Activated T-cell treated with anti-CD3 and anti-CD28 coated beads for 48 hours (primary cell): Measurements from ENCODE around the gene XYLT1.

Experiments
- DNase-seq: peaks from one replicate; pipeline ENCODE4 v3.0.0-alpha.2; 2020; ENCODE audit warnings: low read depth

Gene XYLT1

DNA sequence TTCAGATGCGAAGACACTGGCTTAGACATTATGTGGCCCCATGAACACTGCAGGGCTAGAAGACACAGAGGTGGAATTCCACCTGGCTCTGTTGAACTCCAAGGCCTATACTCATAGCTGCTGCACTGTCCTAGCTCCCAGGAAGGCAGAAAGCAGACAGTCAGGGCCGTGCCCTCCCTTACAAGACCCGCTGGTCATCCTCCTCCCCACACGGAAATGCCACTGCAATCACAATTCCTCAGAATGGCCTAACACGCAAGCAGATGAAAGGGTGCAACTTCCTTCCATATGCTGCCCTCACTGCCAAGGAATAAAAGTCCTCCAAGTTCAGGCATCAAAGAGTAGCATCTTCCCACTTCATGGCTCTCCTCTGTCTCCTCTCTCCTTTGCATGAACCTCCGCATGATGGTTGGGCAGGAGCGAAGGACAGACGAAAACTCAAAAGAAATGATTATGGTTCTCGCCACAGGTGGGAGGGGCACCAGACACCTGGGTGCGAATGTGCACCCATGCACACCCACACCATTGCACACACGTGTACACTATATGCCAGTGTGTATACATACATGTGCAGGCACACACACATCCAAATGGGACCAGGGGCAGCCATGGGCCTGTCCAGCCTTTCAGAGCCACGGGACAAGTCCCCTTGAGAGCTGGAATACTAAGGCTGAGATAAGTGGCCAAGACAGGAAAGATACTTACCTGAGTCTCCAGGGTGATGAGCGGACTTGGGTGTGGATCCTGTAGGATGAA, 113.3 kb downstream of the XYLT1 start:
- no peak for DNase-seq

DNA sequence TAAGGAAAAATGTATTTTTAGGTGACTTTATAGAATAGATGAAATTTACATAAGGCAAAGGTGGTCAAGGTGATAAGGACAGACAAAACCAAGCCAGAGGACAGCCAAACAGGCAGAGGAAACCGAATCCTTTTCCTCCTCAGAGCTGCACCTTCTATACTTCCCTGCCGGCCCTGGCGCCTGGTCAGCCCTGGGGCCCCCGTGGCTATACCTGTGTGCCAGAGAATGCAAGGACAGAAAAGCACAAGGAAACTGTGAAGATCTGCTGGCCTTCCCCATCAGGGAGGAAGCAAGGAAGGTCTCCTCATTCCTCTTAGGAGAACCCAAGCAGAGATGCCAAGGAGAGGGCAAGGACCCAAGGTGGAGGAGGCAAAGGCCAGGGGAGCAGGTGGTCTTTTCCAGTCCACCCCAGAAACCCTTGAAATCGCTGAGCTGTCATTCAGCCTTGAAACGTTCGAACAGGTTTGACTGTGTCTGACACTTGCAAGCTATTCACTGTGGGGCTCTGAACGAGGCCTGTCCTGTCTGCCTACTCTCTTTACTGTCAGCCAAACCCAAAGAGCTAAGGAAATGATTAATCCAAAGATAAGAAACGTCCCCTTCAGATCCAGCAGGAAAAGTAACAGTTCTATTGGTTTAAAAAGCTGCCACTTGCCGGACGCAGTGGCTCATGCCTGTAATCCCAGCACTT, 114.4 kb downstream of the XYLT1 start:
- no peak for DNase-seq

DNA sequence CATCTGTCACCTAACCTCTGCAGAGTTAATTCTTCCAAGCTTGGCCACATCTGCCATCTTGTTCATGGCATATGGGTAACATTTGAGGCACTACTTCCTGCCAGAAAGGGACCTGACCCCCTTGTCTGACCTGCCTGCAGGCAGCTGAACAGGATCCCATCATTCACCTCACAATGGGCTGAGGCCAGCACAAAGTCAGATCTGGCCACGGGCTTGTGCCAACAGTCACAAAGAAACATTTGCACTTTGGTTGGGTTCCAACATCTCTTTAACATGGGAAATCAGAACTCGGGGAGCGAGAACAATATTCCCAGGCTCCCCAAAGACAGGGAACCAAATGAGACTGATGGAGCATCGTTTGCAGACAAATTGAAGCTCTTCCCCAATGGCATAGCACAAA, 116.1 kb downstream of the XYLT1 start:
- no peak for DNase-seq

DNA sequence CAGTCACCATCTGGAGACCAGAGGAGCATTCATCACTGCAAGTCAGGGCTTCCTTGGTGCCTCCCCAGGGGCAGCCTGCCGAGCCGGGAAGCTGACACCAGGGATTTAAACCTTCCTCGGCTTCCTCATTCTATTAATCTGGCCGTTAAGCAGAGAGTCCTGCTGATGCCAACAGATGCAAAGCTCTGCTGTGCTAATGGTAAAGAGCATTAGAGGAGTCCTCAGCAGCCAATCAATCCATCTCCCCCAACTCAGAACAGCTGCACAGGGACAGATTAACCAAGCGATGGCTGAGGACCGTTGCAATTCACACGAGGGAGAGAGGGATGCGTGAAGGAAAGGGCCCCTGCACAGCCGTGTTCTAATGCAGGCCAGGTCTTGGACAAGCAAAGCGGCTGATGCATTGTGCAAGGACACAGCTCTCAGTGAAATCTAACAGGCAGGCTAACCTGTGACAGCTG, 116.6 kb downstream of the XYLT1 start:
- no peak for DNase-seq

DNA sequence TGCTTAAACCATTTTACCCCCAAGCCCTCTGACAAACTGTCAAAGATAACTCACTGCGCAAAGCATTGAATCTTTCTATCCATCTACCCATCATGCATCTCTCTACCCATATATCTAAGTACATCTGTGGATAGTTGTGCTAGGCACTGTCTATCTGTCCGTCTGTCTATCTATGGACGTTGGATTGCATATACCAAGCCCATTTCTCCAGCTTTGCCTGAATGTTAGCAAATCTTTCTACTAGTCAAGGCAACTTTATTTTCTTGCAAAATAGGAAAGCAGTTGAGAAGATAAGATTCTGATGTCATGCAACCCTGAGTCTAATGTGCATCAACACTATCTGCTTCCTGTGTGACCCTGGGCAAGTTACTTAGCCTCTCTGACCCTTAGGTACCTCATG, 117.2 kb downstream of the XYLT1 start:
- no peak for DNase-seq

DNA sequence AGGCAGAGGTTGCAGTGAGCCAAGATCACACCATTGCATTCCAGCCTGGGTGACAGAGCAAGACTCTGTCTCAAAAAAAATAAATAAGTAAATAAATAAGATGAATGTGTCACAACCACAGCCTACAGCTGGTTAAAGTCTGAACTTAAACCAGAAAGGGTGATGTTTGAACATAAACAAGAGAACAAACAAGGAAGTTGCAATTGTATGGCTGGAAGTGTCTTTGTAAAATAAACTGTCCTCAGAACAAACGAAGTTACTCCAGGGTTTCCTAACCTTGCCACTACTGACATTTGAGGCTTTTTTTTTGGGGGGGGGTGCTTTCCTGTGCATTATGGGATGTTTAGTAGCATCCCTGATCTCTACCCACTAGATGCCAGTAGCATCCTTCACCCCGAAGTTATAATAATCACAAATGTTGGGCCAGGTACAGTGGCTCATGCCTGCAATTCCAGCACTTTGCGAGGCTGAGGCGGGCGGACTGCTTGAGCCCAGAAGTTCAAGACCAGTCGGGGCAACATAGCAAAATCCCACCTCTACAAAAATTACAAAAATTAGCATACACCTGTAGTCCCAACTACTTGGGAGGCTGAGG, 119.2 kb downstream of the XYLT1 start:
- no peak for DNase-seq

DNA sequence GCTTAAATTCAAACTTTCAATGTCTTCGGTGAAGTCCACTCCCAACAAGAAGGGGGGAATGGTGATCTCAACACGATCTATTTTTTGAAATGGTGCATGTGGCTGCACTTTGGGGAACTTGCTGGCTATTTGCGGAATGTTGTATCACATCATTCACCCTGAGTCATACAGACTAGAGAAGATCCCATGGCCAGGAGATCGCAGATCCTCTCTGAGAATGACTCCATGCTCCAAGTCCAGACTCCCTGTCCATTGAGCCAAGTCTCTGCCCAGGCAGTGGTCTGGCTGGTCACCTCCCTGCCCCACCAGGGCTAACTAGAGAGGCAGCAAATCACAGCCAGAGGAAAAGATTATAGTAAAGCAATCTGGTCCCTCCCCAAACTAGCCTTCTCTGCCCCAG, 120.6 kb downstream of the XYLT1 start:
- DNase-seq = no peak

DNA sequence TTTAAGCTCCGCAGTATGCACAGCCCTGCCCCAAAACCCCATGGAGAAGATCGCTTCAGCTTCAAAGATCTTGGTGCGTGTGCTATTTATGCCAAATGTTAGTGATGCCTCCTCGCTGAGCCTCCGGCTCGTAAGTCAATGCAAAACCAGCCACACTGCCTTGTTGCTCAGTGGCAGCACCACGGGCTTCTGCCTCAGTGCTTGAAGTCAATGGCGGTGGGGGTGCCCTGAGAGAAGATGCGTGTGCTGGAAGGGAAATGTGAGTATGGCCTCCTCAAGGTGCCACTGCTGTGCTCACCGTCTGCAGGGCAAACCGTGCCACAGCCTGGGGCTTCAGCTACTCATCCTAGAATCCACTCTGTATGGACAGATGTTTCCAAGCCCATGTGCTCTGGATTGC, 121.9 kb downstream of the XYLT1 start:
- no peak for DNase-seq

DNA sequence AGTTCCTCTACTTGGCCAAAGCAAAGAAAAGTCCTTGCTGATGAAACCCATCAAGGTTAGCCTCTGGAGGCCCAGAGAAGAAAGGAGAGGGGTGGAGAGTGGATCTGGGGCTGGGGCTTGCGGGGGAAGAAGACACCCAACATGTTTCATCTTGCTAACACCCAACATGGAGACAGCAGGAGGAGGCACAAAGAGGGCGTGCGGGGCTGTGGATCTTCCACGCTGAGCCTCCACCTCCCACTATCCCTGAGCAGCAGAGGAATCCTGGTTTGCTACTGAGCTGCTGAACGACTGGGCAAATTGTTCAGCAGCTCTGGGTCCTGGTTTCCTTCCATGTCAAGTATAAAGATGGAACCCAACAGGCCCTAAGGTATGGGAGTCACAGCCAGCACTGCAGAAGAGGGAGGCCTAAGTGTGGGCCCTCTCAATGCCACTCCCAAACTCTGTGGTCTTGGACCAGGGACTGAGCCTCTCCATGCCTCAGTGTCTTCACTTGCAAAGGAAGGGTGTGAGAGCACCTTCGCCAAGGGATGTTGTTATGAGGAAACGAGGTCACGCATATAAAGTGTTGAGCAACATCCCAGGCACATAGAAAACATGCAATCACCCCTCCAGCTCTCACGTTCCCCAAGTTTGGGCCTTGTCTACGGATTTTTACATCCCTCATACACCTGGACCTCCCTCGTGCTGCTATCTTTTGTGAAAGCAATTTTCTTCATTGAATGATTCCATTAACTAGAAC, 122.5 kb downstream of the XYLT1 start:
- no peak for DNase-seq

DNA sequence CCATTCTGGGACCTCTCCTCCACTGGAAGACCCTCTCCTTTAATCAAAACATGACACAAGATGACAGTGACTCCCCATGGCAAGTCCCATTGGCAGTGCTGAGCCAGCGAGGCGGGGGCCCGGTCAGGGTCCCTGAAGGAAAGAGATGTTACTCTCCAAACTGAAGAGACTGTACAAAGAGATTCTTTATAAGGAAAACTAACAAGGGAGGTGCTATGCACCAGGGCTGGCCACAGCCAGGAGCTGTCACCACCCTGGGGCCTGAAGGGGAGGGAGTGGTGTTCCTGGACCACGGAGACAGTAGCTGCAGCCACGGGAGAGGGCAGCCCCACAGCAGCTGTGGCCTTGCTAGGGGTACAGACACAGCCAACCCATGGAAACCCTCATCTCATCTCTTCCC, 123.1 kb downstream of the XYLT1 start:
- no peak for DNase-seq

DNA sequence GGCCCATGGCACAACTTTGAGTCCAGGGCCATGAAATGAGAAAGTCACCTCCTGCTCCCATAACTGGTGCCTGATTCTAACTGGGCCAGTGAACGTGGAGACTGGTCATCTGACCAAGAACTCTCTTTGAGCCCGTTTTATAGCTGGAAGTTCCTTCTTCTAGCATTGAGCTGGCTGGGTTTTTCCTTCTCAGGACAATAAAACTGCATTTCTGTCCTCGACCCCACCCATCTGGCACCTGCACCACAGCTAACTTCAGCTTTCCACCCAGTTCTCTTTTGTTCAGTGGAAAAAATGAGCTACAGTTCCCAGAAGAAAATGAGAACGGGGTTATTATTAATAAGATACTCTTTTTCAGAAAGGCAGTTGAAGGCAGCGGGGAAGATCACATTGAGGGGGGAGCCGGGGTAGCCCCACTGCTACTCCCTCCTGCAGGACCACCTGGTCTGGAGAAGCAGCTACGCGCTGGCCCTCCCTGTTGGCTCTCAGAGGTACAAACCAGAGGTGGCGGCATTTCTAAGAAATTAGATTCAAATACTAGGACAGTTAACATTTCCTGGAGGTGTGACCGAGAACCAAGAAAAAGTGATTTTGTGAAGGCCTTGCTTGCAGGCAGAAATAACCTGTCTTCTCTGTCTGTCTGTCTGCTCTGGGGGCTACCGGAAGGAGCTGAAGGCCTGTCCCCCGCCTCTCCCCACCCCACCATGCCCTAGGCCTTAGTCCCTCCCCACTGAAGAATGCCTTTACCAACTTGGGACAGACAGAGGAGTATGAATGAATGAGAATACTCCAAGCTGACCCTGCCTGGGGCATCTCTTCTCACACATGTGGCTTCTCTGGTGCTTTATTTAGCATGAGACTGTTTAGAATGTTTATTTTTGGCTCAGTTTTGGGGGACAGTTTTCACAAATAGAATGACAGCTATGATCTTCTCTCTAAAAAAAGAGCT, 123.9 kb downstream of the XYLT1 start:
- DNase-seq = no peak

DNA sequence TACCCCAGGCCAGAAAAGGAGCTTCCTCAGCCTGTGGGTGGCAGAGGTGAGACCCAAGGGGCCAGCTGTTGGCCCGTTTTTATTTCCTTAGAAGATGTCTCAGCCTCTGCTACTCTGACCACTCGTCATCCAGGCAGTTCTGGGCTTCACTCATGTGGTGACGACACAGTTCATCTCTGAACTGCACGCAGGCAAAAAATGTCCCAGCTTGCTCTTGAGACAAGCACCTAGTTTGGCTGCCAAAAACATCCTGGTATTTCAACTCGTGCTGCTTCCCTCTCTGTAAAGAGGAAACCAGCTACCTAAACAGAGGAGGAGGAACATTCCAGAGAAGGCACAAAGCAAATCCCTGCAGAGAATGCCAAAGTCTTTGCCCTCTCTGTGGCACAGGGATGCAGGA, 125.7 kb downstream of the XYLT1 start:
- DNase-seq = no peak

DNA sequence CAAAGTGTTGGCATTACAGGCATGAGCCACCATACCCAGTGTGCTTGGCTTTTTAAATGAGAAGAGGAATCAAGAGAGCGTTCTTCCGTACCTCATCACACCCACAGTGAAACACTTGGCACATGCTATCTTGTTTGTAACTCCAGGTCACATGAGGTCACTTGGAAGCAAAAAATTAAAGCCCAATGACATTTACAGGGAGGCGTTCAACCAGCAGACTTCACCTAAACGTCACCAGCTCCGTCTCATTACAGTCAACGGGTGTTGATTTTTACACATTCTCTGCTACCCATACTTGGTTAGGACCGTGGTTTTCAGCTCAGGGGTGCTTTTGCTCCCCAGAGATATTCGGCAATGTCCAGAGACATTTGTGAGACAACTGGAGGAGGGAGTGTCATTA, 127.0 kb downstream of the XYLT1 start:
- DNase-seq = no peak

DNA sequence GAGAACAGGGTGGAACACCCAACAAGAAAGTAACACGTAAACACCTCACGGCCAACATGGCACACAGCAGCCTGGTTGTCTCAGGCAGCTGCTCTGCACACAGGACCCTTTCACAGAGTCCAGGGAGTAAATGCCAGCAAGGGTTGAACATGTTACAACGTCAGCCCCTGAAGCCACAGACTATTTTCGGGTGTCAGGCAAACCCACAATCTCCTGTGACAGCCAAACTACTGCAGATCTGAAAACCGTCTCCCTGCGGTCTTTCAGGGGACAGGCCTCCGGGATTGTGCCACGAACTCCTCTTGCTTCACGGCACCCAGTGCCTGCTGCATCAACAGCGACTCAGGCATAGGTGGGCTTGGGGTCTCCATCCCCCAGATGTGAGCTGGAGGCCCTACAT, 127.7 kb downstream of the XYLT1 start:
- DNase-seq = peak; percentile 18

DNA sequence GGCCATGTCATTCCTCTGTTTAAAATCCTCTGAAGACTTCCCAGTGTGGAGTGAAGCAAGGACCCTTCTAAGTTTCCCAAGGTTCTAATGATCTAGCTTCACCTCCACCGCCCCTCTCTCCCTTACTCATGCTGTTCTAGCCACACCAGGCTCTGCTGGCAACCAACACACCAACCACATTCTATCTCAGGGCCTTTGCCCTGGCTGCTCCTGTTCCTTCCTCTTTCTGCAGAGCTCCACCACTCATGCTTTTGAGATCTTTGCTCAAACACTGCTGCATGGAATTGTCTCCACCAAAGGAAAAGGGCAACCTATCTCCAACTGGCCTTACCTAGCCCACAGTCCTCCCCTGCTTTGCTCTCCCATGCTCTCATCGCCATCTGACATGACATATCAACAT, 128.7 kb downstream of the XYLT1 start:
- DNase-seq = no peak

DNA sequence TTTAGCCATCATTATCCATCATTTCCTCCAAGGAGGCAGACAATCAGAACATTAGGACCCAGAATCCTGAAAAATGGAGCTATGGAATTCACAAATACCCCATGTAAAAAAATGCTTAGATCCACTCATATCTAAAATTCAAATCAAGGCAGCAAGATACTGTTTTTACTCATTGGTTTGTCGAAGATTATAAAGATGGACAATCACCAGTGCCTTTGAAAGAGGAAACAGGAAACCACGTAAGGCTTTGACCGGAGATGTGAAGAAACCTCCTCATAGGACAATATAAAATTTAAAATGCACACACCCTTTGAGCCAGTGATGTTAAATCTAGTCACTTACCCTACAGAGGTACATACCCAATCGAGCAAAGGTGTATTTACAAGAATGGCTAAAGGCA, 130.0 kb downstream of the XYLT1 start:
- DNase-seq = no peak

DNA sequence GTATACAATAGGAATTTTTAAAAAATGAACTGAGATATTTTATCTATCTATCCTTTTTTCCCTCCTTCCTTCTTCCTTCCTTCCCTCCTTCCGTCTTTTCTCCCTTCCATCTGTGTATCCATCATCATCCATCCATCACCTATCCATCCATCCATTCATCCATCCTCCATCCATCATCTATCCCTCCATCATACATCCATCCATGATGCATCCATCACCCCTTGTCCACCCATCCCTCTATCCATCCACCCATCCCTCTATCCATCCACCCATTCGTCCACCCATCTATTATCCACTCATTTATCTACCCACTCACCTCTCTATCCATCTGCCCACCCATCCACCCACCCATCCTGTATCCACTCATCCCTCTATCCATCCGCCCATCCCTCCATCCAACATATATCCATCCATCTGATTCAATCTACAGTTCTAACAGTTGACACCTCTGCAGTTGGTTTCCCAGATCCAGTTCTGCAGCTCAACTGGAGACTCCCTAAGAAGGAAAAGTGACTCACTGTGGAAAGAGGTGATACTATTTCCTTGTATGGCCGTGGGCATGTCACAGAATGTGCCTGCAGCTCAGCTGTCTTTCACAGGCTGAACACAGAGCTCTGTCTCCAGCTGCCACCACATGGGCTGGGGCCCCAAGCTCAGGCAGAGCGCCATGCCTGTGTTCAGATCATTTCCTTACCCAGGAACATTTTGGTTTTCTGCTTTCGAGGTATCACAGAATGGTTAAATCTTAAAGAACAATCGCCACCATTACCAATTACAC, 130.8 kb downstream of the XYLT1 start:
- no peak for DNase-seq

DNA sequence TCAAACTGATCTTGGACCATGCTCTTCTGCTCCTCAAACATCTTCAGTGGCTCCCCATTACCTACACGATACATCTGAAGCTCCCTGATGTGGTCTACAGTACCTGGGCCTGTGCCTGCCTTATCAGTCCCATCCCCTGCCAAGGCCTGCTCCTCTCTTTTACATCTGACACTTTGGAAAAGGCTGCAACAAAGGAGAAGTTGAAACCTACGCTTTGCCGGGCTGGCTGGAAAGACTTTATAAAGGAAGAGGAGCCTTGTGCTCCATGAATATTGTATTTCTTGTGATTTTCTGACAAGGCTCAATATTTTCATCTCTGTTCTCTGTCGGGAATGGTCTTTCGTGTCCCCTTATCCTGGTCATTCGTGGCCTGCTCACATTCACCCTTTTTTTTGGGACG, 132.5 kb downstream of the XYLT1 start:
- no peak for DNase-seq

DNA sequence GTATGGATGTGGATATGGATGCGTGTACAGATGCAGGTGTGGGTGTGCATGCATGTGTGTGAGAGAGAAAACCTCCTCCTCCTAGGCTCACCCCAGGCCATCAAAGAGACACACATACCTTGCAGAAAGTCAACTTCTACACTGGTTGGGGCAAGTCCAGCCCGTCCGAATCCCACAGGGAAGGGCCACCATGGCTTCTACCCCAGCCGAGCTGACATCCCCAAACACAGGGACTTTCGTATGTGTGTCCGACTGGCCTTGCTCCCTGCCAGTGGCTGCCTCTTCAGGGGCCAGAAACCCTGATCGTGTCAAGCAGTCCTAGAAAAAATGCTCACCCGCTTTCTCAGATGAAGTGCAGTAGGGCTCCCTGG, 134.2 kb downstream of the XYLT1 start:
- no peak for DNase-seq

DNA sequence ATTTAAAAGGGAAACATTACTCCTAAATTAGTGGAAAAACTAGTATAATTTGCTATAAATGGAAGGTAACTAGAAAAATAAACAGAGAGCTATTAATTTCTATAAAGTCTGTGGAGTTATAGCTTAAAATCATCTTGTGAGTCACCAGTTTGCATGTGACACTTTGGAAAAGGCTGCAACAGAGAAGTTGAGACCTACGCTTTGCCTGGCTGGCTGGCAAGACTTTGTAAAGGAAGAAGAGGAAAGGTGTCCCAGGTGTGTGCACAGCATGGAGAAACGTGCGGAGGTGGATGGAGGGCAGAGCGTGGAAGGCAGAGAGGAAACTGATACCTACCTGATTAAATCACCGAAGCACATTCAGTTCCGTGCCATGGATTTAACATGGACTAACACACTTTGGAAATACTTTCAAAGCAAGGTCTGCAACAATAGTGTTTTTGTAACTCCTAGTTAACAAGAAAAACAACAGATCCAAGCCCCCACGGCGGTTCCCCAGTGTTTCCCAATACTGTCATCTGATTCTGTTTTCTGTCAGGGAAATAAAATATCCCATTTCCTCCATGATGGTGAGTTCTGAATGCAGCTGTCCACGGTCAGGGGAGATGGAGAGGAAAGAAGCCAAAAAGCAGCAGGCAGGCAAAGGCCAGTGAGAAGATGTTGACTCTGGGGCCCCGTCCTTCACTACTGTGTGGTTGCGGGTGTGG, 134.8 kb downstream of the XYLT1 start:
- DNase-seq = no peak
